Endothelial cell of umbilical vein (primary cell): Measurements from ENCODE around the gene KDR.

ENCODE experiments used
- CTCF ChIP-seq, 2 donors: IDR thresholded peaks; 1 replicate in 1 of 2; 2 replicates in 1 of 2; pipeline ENCODE4 v1.5.1; 2011; ENCODE audit warnings: low read length in 2 of 2, mild to moderate bottlenecking in 2 of 2, moderate library complexity in 2 of 2, control low read depth in 1 of 2, inconsistent platforms in 1 of 2, low read depth in 1 of 2; ENCODE audit not compliant: insufficient read depth in 1 of 2; ENCODE audit errors: extremely low read depth in 1 of 2
- EZH2 ChIP-seq: IDR thresholded peaks from 2 replicates; pipeline ENCODE4 v1.6.1; 2012; ENCODE audit warnings: borderline replicate concordance, low read depth, mild to moderate bottlenecking, moderate library complexity, low read length, inconsistent platforms; ENCODE audit not compliant: severe bottlenecking
- GATA2 ChIP-seq: IDR thresholded peaks from 2 replicates; pipeline ENCODE4 v1.7.0; 2011; ENCODE audit warnings: low read depth, mild to moderate bottlenecking, moderate library complexity, mixed read lengths, low read length; ENCODE audit not compliant: insufficient read length, insufficient read depth
- MAX ChIP-seq: IDR thresholded peaks from 2 replicates; pipeline ENCODE4 v1.6.1; 2011; ENCODE audit not compliant: insufficient read depth, insufficient read length
- MYC ChIP-seq: IDR thresholded peaks from one replicate; pipeline ENCODE4 v1.6.1; 2011; ENCODE audit warnings: mild to moderate bottlenecking, low read depth, low read length
- POLR2A ChIP-seq: IDR thresholded peaks from 2 replicates; pipeline ENCODE4 v1.6.1; 2012; ENCODE audit warnings: low read depth, mild to moderate bottlenecking, control low read depth, low read length
- POLR2AphosphoS5 ChIP-seq: IDR thresholded peaks from 2 replicates; pipeline ENCODE4 v1.6.1; 2012; ENCODE audit warnings: low read depth, mild to moderate bottlenecking, control low read depth, low read length, moderate library complexity; ENCODE audit not compliant: insufficient read depth

GRCh38 chr4:55086578-55086977, 38.8 kb downstream of the KDR start:
- TF ChIP-seq POLR2A (no peak), CTCF (IDR thresholded peaks at IDR 0.05; ENCODE audit: extremely low read depth in 1 of 2, insufficient read depth in 1 of 2, low read depth in 1 of 2, low read length in 2 of 2) (no peak), MAX (no peak), EZH2 (no peak), GATA2 (no peak), MYC (no peak), POLR2AphosphoS5 (no peak)
